ENCODE measurements around the gene COX14.

DNA sequence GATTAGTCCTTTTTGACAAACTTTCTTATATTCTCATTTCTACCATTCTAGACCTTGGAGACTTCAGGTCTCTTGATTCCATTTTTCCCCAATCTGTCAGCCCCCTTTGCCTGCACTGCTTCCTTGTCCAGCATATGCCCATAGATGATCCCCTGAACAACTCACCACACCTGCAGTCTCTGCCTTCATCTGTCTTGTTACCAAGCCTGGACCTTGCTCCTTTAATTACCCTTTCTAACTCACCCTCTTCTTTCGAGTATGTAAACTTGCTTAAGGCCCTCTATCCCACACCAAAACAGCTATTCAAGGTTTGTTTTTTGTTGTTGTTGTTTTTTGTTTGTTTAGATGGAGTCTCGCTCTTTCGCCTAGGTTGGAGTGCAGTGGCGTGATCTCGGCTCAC, 9.6 kb downstream of the COX14 start:
- TF ChIP-seq POLR2A (IDR thresholded peaks at IDR 0.05) = no peak
- TF ChIP-seq, protein P1, sequence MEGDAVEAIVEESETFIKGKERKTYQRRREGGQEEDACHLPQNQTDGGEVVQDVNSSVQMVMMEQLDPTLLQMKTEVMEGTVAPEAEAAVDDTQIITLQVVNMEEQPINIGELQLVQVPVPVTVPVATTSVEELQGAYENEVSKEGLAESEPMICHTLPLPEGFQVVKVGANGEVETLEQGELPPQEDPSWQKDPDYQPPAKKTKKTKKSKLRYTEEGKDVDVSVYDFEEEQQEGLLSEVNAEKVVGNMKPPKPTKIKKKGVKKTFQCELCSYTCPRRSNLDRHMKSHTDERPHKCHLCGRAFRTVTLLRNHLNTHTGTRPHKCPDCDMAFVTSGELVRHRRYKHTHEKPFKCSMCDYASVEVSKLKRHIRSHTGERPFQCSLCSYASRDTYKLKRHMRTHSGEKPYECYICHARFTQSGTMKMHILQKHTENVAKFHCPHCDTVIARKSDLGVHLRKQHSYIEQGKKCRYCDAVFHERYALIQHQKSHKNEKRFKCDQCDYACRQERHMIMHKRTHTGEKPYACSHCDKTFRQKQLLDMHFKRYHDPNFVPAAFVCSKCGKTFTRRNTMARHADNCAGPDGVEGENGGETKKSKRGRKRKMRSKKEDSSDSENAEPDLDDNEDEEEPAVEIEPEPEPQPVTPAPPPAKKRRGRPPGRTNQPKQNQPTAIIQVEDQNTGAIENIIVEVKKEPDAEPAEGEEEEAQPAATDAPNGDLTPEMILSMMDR (IDR thresholded peaks at IDR 0.05) = no peak

All from uterus (tissue), 2 donors.